HG03159 (cell line): Measurements from ENCODE around the gene CDH19.
A peak's percentile ranks its signal among the peaks of the same experiment; 100 is the strongest.

Experiments
- ATAC-seq: cut with Tn5 transposase; IDR thresholded peaks from one replicate; pipeline ENCODE4 v1.9.1; 2021; ENCODE audit warnings: mild to moderate bottlenecking, moderate library complexity; ENCODE audit not compliant: unreplicated experiment

The CDH19 gene

GRCh38 chr18:66603941-66604627 lies at the start of gene CDH19:
Gene CDH19 (minus strand): TSS chr18:66604090. CDS start chr18:66572204, 31,886 bp downstream.
- ATAC-seq, result no peak

GRCh38 chr18:66647671-66648070 lies 43.8 kb upstream of the CDH19 start:
- ATAC-seq, result no peak

GRCh38 chr18:66646609-66647008 lies 42.7 kb upstream of the CDH19 start:
- ATAC-seq, result no peak

- ATAC-seq, result no peak
These were observed 42.1 kb upstream of the CDH19 start for GRCh38 chr18:66645983-66646382.

GRCh38 chr18:66641056-66641455 lies 37.2 kb upstream of the CDH19 start:
- ATAC-seq, result no peak

GRCh38 chr18:66640431-66640830 lies 36.5 kb upstream of the CDH19 start:
- no peak for ATAC-seq

- ATAC-seq, result no peak
These were observed 35.2 kb upstream of the CDH19 start for GRCh38 chr18:66638856-66639629.

- no peak for ATAC-seq
These were observed 31.5 kb upstream of the CDH19 start for GRCh38 chr18:66635342-66635741.

- no peak for ATAC-seq
These were observed 28.9 kb upstream of the CDH19 start for GRCh38 chr18:66632756-66633155.

GRCh38 chr18:66630831-66631230 lies 26.9 kb upstream of the CDH19 start:
- no peak for ATAC-seq

- ATAC-seq, result no peak
These were observed 19.9 kb upstream of the CDH19 start for GRCh38 chr18:66623821-66624220.

GRCh38 chr18:66621816-66622576 lies 18.1 kb upstream of the CDH19 start:
- no peak for ATAC-seq

- peak; percentile 88 for ATAC-seq
These were observed 12.7 kb upstream of the CDH19 start for GRCh38 chr18:66616523-66616983.

GRCh38 chr18:66615176-66615575 lies 11.3 kb upstream of the CDH19 start:
- ATAC-seq, result no peak

- ATAC-seq, result no peak
These were observed 3.7 kb upstream of the CDH19 start for GRCh38 chr18:66607632-66608031.

- ATAC-seq, result no peak
These were observed 2.2 kb downstream of the CDH19 start for GRCh38 chr18:66601649-66602048.

GRCh38 chr18:66599190-66599589 lies 4.7 kb downstream of the CDH19 start:
- ATAC-seq, result no peak

- ATAC-seq, result no peak
These were observed 16.5 kb downstream of the CDH19 start for GRCh38 chr18:66587430-66587829.

- no peak for ATAC-seq
These were observed 21.7 kb downstream of the CDH19 start for GRCh38 chr18:66582211-66582610.

GRCh38 chr18:66575263-66575662 lies 28.6 kb downstream of the CDH19 start:
- no peak for ATAC-seq

- no peak for ATAC-seq
These were observed 32.0 kb downstream of the CDH19 start for GRCh38 chr18:66571845-66572244.

- no peak for ATAC-seq
These were observed 37.3 kb downstream of the CDH19 start for GRCh38 chr18:66566616-66567015.
